HepG2 (cell line): ENCODE measurements around the gene ZNF33A. TPM values are rescaled to one million over a fixed set of nuclear protein-coding genes. Genes with fewer than 3 reads are reported as not detected.

Experiments used
- ATAC-seq: fragments of 200-7000 bp; cut with Tn5 transposase; 3 replicates; pipeline ENCODE4 v1.9.1; 2020; ENCODE audit warnings: mild to moderate bottlenecking, moderate library complexity
- BruUV-seq: library from RNA; stranded (reverse); fragments of 400-500 nt; replicated peaks from 2 replicates; lab custom pipeline; 2021; lab: Mats Ljungman, UMichigan
- CTCF ChIA-PET: fragments of 300-600 bp; formaldehyde crosslinking; extraction: SDS; loops from one replicate; lab custom pipeline; 2021; ENCODE audit warnings: low total read pairs, inconsistent platforms, low intra/inter-chr PET ratio; lab: Yijun Ruan, JAX
- POLR2A ChIA-PET: fragments of 350-600 bp; sonication (Branson Sonifier 250); formaldehyde crosslinking; loops from one replicate; lab custom pipeline; 2020; ENCODE audit warnings: antibody characterized with exemption, inconsistent platforms; lab: Yijun Ruan, JAX
- DNase-seq: peaks from one replicate; pipeline ENCODE4 v3.0.0-alpha.2; 2015; ENCODE audit warnings: low spot score
- FAIRE-seq: peaks from 3 replicates; lab custom pipeline; 2011; peaks lifted over from hg19 to GRCh38; lab: Jason Lieb, UNC
- H2AFZ ChIP-seq: one replicate; pipeline ENCODE4 v1.6.1; 2011; ENCODE audit warnings: low read length, inconsistent platforms
- H3K27ac ChIP-seq: fragments of 300-600 bp; 3 replicates; pipeline ENCODE4 v1.8.0; 2011; ENCODE audit warnings: mixed run types, mild to moderate bottlenecking, mixed read lengths, low read length, inconsistent platforms; ENCODE audit not compliant: insufficient read depth; ENCODE audit errors: extremely low read length
- H3K27me3 ChIP-seq, 2 experiments: fragments of 200-600 bp in 1 of 2; 2 replicates in 1 of 2; 3 replicates in 1 of 2; pipeline versions ENCODE4 v1.6.0 to v1.8.0; 2011; ENCODE audit warnings: low read length in 2 of 2, mild to moderate bottlenecking in 2 of 2, moderate library complexity in 2 of 2, inconsistent platforms in 1 of 2; ENCODE audit not compliant: insufficient read depth in 2 of 2, control insufficient read depth in 1 of 2
- H3K36me3 ChIP-seq, 2 experiments: fragments of 200-600 bp in 1 of 2; replicated peaks in 1 of 2; 2 replicates in 1 of 2; 3 replicates in 1 of 2; pipeline versions ENCODE4 v1.5.1 to v1.8.0; 2011; ENCODE audit warnings: low read length in 2 of 2, inconsistent platforms in 1 of 2; ENCODE audit not compliant: insufficient read depth in 2 of 2, control insufficient read depth in 1 of 2
- H3K4me1 ChIP-seq: 2 replicates; pipeline ENCODE4 v1.5.1; 2012; ENCODE audit warnings: low read length, inconsistent platforms; ENCODE audit not compliant: insufficient read depth
- H3K4me2 ChIP-seq: 2 replicates; pipeline ENCODE4 v1.6.0; 2011; ENCODE audit warnings: low read depth, low read length, inconsistent platforms
- H3K4me3 ChIP-seq, 3 experiments: fragments of 200-600 bp in 1 of 3; sonication (generic), shearing (Covaris generic) in 1 of 3; replicated peaks in 1 of 3; 2 replicates each; pipeline ENCODE4 v1.5.1; 2011 to 2016; ENCODE audit warnings: low read length in 3 of 3, inconsistent platforms in 2 of 3, low read depth in 2 of 3, mild to moderate bottlenecking in 2 of 3, control low read depth in 1 of 3, mixed read lengths in 1 of 3; ENCODE audit not compliant: insufficient read depth in 1 of 3
- H3K79me2 ChIP-seq: one replicate; pipeline ENCODE4 v1.6.1; 2011; ENCODE audit warnings: low read length, inconsistent platforms; ENCODE audit not compliant: insufficient read depth
- H3K9ac ChIP-seq: 2 replicates; pipeline ENCODE4 v1.6.0; 2011; ENCODE audit warnings: mild to moderate bottlenecking, low read depth, low read length, inconsistent platforms; ENCODE audit not compliant: insufficient read depth
- H3K9me3 ChIP-seq: 2 replicates; pipeline ENCODE4 v1.5.1; 2012; ENCODE audit warnings: mild to moderate bottlenecking, low read length
- H4K20me1 ChIP-seq: 2 replicates; pipeline ENCODE4 v1.6.0; 2011; ENCODE audit warnings: inconsistent platforms, mild to moderate bottlenecking, low read length, moderate library complexity; ENCODE audit not compliant: insufficient read depth
- ATF4 ChIP-seq, 2 experiments: fragments of 450-650 bp in 1 of 2; sonication (generic) in 1 of 2; formaldehyde crosslinking; IDR thresholded peaks; 2 replicates each; pipeline versions ENCODE4 v1.5.0 to v1.8.0; 2020 to 2022; ENCODE audit warnings: mild to moderate bottlenecking in 1 of 2, missing genetic modification reagents in 1 of 2
- FOXA3 ChIP-seq: IDR thresholded peaks from 2 replicates; pipeline ENCODE4 v1.6.1; 2016; ENCODE audit warnings: missing genetic modification reagents, missing compliant biosample characterization
- MAFK ChIP-seq, 2 experiments: IDR thresholded peaks in 1 of 2; conservative IDR thresholded peaks in 1 of 2; 2 replicates each; pipeline ENCODE4 v1.6.1; 2011; ENCODE audit warnings: improper control_type of control experiment in 2 of 2, low read length in 2 of 2
- MEF2D ChIP-seq: sonication (generic); formaldehyde crosslinking; IDR thresholded peaks from 2 replicates; pipeline ENCODE4 v1.5.1; 2020; ENCODE audit warnings: mild to moderate bottlenecking, missing genetic modification reagents
- NFE2 ChIP-seq: sonication (generic); formaldehyde crosslinking; IDR thresholded peaks from 2 replicates; pipeline ENCODE4 v1.4.0; 2020; ENCODE audit warnings: missing genetic modification reagents
- PITX1 ChIP-seq: sonication (generic); formaldehyde crosslinking; IDR thresholded peaks from 2 replicates; pipeline ENCODE4 v1.5.1; 2020; ENCODE audit warnings: mild to moderate bottlenecking, missing genetic modification reagents
- TBL1XR1 ChIP-seq: fragments of 150-350 bp; IDR thresholded peaks from 2 replicates; pipeline ENCODE4 v1.6.1; 2014; ENCODE audit warnings: borderline replicate concordance, low read length; ENCODE audit not compliant: partially characterized antibody
- ZHX2 ChIP-seq, 2 experiments: sonication (generic) in 1 of 2; formaldehyde crosslinking in 1 of 2; IDR thresholded peaks; 2 replicates each; pipeline versions ENCODE4 v1.6.1 to v1.9.0; 2014 to 2022; ENCODE audit warnings: antibody characterized with exemption in 1 of 2, borderline replicate concordance in 1 of 2, inconsistent platforms in 1 of 2, low read depth in 1 of 2, missing genetic modification reagents in 1 of 2
- ZNF292 ChIP-seq: sonication (generic); formaldehyde crosslinking; IDR thresholded peaks from 2 replicates; pipeline ENCODE4 v1.8.1; 2022; ENCODE audit warnings: mild to moderate bottlenecking, low read depth, missing genetic modification reagents, borderline replicate concordance
- ZNF414 ChIP-seq: sonication (generic); formaldehyde crosslinking; IDR thresholded peaks from 2 replicates; pipeline ENCODE4 v1.5.0; 2020; ENCODE audit warnings: missing genetic modification reagents
- ZNF570 ChIP-seq: sonication (generic); formaldehyde crosslinking; IDR thresholded peaks from 2 replicates; pipeline ENCODE4 v1.4.0; 2020; ENCODE audit warnings: mild to moderate bottlenecking, missing genetic modification reagents, borderline replicate concordance
- ZNF644 ChIP-seq: IDR thresholded peaks from 2 replicates; pipeline ENCODE4 v1.6.1; 2016; ENCODE audit warnings: low read depth
- ZNF800 ChIP-seq: sonication (generic); formaldehyde crosslinking; IDR thresholded peaks from 2 replicates; pipeline ENCODE4 v1.4.0; 2020; ENCODE audit warnings: missing genetic modification reagents
- ZSCAN12 ChIP-seq: sonication (generic); formaldehyde crosslinking; IDR thresholded peaks from 2 replicates; pipeline ENCODE4 v1.9.0; 2021; ENCODE audit warnings: mild to moderate bottlenecking, missing genetic modification reagents
- WGBS: methylation state at CpG from one replicate; pipeline ENCODE4 v1.1.6; 2017; ENCODE audit warnings: low lambda C conversion rate; 5-methylcytosine and 5-hydroxymethylcytosine counted together
- in situ Hi-C: cut with HindIII; loops from 2 replicates; pipeline ENCODE4 v1.10.0; 2017; ENCODE audit warnings: low pct_unique_long_range_greater_than_20kb; ENCODE audit not compliant: extremely low pct_ligation_motif_present
- intact Hi-C: fragments of 100-400 bp; cut with micrococcal nuclease; formaldehyde crosslinking; loops from one replicate; pipeline ENCODE4 v1.10.0; 2022; ENCODE audit not compliant: unreplicated experiment
- polyA plus RNA-seq, 8 experiments: library from polyadenylated mRNA; depleted of rRNA in 3 of 8; stranded (reverse) in 7 of 8; unstranded in 1 of 8; fragments of >200 nt; fragmentation: Illumina TruSeq in 4 of 8; extraction: Trizol in 4 of 8; gene quantifications; 2 replicates each; pipeline versions ENCODE4 v1.2.1 to v1.2.3, GENCODE V29; 2011 to 2016; ENCODE audit warnings: low read depth in 4 of 8, missing spikeins in 1 of 8, mixed read lengths in 1 of 8; ENCODE audit not compliant: insufficient read depth in 1 of 8
- total RNA-seq, 5 experiments: library from RNA; depleted of rRNA; stranded (reverse); fragments of >200 nt; fragmentation: Illumina TruSeq; extraction: Trizol; gene quantifications; 2 replicates each; pipeline ENCODE4 v1.2.3, GENCODE V29; 2016; ENCODE audit warnings: low read depth in 1 of 5

The ZNF33A gene
- total and polyA plus RNA-seq, 2 of the 13 experiments (the other 11 are each of a cell fraction or from before 2014, with no cell fraction given) = 13.1 to 22.5 TPM

GRCh38 chr10:38072552-38072951, 62.1 kb downstream of the ZNF33A start (continued):
- TF ChIP-seq PITX1 = no peak
- TF ChIP-seq MAFK (conservative IDR thresholded peaks at IDR 0.05 in 1 of 2, IDR thresholded peaks at IDR 0.05 in 1 of 2; ENCODE audit: low read length in 2 of 2) = no peak
- no peak for TF ChIP-seq NFE2

- H3K4me2 ChIP-seq = no peak overlapping the region
- ATAC-seq = no peak
- H3K9me3 ChIP-seq = peaks cover 19% of the 10 kb centered on the region
- no peak overlapping the region for H2AFZ ChIP-seq
- no peaks in the 10 kb centered on the region for H3K4me1 ChIP-seq
- no peaks in the 10 kb centered on the region for H4K20me1 ChIP-seq
- no peak for DNase-seq
- no peaks in the 10 kb centered on the region for H3K27me3 ChIP-seq
- no TSS peak for BruUV-seq
- WGBS = 0% methylated on average over 2 of the region's 2 CpGs
- no peak overlapping the region for H3K27ac ChIP-seq
- ChIA-PET POLR2A (no interaction called here), CTCF (no interaction called here)
- H3K9ac ChIP-seq = no peak overlapping the region
- H3K79me2 ChIP-seq = no peaks in the 10 kb centered on the region
- no peak overlapping the region for H3K4me3 ChIP-seq
- no peak for FAIRE-seq
- H3K36me3 ChIP-seq = no peaks in the 10 kb centered on the region
- TF ChIP-seq ZNF644 (CRISPR knock-in tag) (no peak), TBL1XR1 (no peak), MEF2D (CRISPR knock-in tag) (no peak), ZNF570 (CRISPR knock-in tag) (no peak), ZNF292 (CRISPR knock-in tag) (no peak), ZNF800 (CRISPR knock-in tag) (no peak), ZNF414 (no peak), ATF4 (CRISPR knock-in tag; IDR thresholded peaks at IDR 0.05) (no peak), FOXA3 (CRISPR knock-in tag) (no peak), ZHX2 (IDR thresholded peaks at IDR 0.05; ENCODE audit: low read depth) (no peak), ZHX2 (CRISPR knock-in tag; IDR thresholded peaks at IDR 0.05; ENCODE audit: borderline replicate concordance) (no peak), ZSCAN12 (CRISPR knock-in tag) (no peak)
- in situ Hi-C loops (no loop called here), intact Hi-C loops (no loop called here)
These were observed 66.2 kb downstream of the ZNF33A start for GRCh38 chr10:38076687-38077086.
